CD4-positive, alpha-beta T cell treated with Interleukin-2 at 100 ng/mL for 4 hours (primary cell): ENCODE data around the gene SIGLEC1.

Experiments
- DNase-seq: peaks from one replicate; pipeline ENCODE4 v3.0.0-alpha.2; 2020; ENCODE audit warnings: low spot score

SIGLEC1 gene

DNA sequence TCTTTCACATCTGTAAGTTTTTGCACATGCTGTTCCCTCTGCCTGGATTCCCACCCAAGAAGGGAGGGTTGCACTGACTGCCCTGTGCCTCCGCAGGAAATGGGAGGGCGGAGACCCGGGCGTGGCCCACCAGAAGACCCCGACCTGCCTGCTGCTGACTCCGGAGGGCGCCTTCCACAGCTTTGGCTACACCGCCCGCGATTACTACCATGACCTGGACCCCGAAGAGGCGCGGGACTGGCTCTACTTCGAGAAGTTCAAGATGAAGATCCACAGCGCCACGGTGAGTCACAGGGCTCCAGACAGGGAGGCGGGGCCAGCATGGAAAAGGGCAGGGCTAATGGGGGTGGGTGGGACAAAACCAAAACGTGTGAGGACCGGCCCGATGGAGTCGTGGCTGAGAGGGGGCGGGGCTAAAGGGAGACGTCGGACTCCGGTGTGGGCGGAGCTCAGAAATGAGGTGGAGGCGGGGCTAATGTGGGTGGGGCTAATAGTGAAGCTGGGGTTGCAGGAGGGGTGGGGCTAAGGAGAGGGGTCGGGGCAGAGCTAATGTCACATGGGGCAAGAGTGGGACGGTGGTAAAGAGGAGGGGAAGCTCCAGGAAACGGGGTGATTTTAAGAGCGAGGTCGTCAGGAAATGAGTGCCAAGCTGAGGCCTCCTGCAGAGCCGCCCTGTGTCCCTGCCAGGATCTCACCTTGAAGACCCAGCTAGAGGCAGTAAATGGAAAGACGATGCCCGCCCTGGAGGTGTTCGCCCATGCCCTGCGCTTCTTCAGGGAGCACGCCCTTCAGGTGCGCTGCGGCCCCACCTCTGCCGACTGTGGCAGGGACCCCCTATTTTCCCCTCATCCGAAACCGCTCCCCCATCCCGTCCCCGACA is 32.6 kb upstream of the SIGLEC1 start:
- peak; percentile 78 for DNase-seq

DNA sequence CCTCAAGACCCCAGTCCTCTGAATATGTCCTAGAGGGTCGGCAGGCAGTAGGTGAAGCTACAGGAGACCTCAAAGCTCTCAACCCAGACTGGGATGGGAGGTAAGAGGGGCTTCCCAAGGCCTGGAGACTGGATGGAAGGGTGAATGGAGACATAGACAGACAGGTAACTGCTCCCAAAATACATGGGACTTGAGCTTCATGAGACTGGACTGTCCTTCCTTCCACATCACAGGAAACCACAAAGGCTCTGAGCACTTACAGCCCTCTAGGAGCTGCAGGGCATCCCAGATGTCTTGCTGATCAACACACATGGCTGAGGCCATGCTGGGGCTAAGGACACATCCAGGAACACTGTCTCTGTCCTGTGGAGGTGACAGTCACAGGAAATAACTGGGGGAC is 31.6 kb upstream of the SIGLEC1 start:
- DNase-seq, result no peak

GRCh38 chr20:3743251-3743650 is 30.9 kb upstream of the SIGLEC1 start:
- no peak for DNase-seq

DNA sequence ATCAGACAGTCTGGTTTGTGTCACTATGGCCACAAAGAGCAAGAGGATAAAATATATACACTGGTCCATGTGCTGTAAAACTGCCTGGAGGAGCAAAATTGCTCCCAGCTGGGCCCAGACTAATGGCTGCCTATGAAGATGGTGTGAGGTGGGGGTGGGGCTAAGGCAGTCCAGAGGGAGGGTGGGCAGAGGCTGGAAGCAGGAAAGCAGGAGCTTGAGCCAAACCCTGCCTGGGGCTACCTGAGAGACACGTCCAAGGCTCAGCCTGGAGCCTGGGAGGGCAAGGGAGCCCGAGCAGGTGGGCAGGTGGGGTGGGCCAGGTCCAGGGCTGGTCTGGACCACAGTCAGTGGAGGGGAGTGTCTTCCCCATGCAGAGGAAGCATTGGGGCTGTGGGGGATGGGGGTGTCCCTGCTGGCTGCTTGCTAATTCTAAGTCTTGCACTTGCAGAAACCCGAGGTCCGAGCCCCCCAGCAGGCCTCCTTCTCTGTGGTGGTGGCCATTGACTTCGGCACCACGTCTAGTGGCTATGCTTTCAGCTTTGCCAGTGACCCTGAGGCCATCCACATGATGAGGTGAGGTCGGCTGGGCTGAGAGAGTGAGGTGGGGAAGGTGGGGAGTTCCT is 29.5 kb upstream of the SIGLEC1 start:
- no peak for DNase-seq

- no peak for DNase-seq
These were observed 28.4 kb upstream of the SIGLEC1 start for GRCh38 chr20:3740615-3741301.

DNA sequence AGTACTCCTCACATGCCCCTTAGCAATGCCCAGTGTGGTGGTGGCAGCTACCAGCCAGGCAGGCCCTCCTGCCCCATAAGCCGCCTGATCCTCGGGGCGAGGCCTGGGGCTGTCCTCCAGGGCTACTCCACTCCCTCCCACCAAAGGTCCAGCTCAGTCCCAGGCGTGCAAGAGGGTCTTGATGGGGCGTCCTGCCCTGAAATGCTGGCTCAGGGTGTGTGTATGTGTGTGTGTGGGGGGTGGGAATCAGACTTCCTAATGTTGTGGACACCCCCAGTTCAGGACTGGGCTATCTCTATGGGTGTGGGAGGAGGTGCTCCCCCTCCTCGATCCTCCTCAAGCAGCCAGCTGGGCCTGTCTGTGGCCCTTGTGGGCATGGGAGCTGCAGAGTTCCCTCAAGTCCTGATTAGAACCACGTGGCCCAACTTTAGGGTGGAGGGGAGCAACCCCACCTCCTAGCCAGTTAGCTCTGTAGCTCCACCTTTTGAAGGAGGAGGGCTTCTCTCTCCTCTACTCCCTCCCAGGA is 27.6 kb upstream of the SIGLEC1 start:
- no peak for DNase-seq

DNA sequence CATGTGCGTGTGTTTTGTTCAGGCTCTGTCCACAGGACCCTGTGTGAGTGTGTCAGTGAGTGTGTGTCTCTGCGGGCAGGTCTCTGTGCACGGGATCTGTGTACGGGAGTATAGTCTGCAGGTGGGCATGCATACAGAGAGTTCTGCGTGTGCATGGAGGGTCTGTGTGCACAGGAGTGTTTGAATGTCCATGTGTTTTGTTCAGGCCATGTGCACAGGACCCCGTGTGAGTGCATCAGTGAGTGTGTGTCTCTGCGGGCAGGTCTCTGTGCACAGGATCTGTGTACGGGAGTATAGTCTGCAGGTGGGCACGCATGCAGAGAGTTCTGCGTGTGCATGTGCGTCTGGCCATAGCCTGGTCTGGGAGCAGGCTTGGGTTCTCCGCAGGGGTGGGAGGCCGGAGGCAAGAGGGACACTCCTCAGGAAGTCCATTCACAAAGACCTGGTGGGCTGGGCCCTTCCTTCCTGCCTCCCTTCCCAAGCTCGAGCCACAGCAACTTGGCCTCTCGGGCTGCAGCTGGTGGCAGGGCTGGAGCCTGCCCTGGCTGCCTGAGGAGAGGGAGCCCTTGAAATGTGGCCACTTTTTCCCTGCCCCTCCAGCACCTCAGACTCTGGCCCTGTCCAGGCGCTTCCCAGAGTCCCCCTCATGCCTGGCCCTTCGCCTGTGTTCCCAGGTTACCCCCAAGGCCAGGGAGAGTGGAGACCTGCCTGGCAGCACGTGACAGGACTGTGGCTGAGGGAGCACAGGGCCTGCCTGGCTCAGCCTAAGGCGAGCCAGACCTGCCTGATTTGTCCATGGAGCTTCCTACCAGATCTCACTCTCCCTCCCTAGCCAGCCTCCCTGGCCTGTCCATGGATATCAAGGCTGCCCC is 26.9 kb upstream of the SIGLEC1 start:
- no peak for DNase-seq

GRCh38 chr20:3738111-3739053 is 26.0 kb upstream of the SIGLEC1 start:
- no peak for DNase-seq

DNA sequence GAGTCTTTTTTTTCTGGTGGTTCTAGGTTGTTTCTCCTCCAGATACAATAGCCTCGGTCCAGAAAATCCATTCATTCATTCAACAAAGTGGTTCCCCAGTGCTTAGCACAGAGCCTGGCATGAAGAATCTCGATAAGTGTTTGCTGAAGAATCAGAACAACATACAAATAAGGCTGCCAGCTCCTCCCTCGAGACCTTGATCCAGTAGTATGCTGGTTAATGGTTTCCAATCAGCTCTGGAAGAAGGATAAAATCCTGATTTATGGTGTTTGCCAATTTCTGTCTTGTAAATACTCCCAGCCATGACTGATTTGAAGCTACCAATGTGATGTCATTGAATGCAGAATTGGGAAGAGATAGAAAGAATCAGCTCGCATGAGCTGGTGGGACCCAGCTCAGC is 23.4 kb upstream of the SIGLEC1 start:
- no peak for DNase-seq

- no peak for DNase-seq
These were observed 21.9 kb upstream of the SIGLEC1 start for GRCh38 chr20:3734111-3734843.

- no peak for DNase-seq
These were observed 21.0 kb upstream of the SIGLEC1 start for GRCh38 chr20:3733119-3733995.

- no peak for DNase-seq
These were observed 20.1 kb upstream of the SIGLEC1 start, which contains the start of gene HSPA12B for GRCh38 chr20:3732327-3733118. Gene HSPA12B (plus strand): TSS chr20:3732685. CDS start chr20:3738675, 5,990 bp downstream.

GRCh38 chr20:3731944-3732326 is 19.5 kb upstream of the SIGLEC1 start:
- no peak for DNase-seq

GRCh38 chr20:3730803-3731672 is 18.6 kb upstream of the SIGLEC1 start:
- no peak for DNase-seq

GRCh38 chr20:3729811-3730540 is 17.6 kb upstream of the SIGLEC1 start:
- DNase-seq, result no peak

DNA sequence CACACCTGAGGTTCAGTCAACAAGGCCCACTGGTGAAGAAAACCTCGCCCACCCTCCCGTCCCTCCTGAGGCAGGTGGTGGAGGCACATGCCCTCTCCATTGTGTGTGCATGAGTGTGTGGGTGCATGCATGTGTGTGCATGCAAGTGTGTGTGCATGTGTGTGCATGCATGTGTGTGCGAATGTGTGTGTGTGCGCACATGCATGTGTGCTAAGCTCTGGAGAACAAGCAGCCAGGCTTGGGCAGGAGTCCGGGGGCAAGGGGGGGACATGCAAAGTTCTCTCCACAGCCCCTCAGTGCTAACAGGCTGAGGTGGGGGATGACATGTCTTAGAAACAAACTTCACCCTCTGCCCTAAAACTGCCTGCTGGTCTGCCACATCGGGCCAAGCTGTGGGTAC is 17.0 kb upstream of the SIGLEC1 start:
- no peak for DNase-seq
